ENCODE data around the gene SMIM12.

SMIM12 gene

DNA sequence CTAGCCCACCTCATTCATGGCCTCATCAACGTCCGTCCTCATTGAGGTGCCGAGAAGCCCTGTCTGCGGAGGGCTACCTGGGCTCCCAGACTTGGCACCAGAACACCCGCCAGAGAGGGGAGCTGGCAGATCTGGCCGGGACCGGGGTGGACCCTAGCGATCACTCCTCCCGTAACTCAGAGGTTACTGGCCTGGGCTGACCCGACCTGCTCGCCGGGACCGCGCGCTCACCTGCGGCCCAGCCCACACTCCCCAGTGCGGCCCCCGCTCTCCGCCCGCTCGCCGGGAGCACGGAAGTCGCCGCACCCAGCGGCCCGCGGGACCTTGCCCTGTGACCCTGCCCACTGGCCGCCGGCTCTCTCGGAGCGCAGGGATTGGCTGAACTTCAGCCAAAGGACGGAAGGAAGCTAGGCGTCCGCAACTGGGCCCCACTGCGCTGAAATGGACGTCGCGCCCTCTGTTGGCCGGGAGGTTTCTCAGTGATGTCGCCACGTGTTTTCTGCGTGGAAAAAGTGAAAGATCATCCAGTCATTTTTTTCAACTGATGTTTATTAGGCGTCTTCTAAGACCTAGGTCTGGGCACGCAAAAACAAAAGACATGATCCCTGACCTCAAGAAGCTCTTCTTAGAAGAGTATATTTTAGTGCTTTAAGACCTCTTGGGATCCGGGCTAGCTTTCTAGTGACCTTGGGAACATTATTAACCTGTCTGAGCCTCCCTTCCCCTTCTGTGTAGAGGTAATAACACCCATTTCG, at the start of gene SMIM12:
Gene SMIM12, minus strand, starts transcription at position 304 of the 755 bp plus-strand sequence. CDS start 3,772 bp downstream, outside the sequence.
- Histone ChIP-seq H3K27me3 (ENCODE audit: low read depth, low read length) (no peaks in the 10 kb centered on the region), H2AFZ (ENCODE audit: low read depth, low read length) (peak within 1 kb of the TSS; percentile 95), H3K4me2 (ENCODE audit: low read length) (peak within 1 kb of the TSS; percentile 99), H3K9ac (ENCODE audit: low read length) (peak within 1 kb of the TSS; percentile 80), H4K20me1 (ENCODE audit: insufficient read depth, low read length) (no peaks in the 10 kb centered on the region; the same call in 1 of the 2 replicates), H3K4me1 (ENCODE audit: low read length) (peaks cover 15% of the 10 kb centered on the region), H3K79me2 (ENCODE audit: low read length) (peaks cover 38% of the 10 kb centered on the region), H3K36me3 (replicated peaks; ENCODE audit: low read depth, low read length) (peaks cover 6% of the 10 kb centered on the region), H3K4me3 (ENCODE audit: low read length) (peak within 1 kb of the TSS; percentile 100), H3K9me3 (ENCODE audit: insufficient read depth, low read length) (no peaks in the 10 kb centered on the region), H3K27ac (ENCODE audit: low read length) (no peak within 1 kb of the TSS; the same call in 1 of the 2 replicates)
- TF ChIP-seq EZH2phosphoT487 (IDR thresholded peaks at IDR 0.05; ENCODE audit: low read depth) (no peak), CTCF (IDR thresholded peaks at IDR 0.05; ENCODE audit: low read depth, low read length) (peak; percentile 66)

GRCh38 chr1:34908369-34908768, 48.8 kb upstream of the SMIM12 start:
- Histone ChIP-seq H3K4me1 (ENCODE audit: low read length) (peaks cover 6% of the 10 kb centered on the region; the same call in 1 of the 2 replicates), H3K9me3 (ENCODE audit: insufficient read depth, low read length) (no peaks in the 10 kb centered on the region), H3K36me3 (replicated peaks; ENCODE audit: low read depth, low read length) (no peaks in the 10 kb centered on the region), H3K27me3 (ENCODE audit: low read depth, low read length) (no peaks in the 10 kb centered on the region), H3K9ac (ENCODE audit: low read length) (no peak overlapping the region), H4K20me1 (ENCODE audit: insufficient read depth, low read length) (no peaks in the 10 kb centered on the region), H2AFZ (ENCODE audit: low read depth, low read length) (no peak overlapping the region), H3K4me2 (ENCODE audit: low read length) (no peak overlapping the region), H3K79me2 (ENCODE audit: low read length) (no peaks in the 10 kb centered on the region), H3K4me3 (ENCODE audit: low read length) (no peak overlapping the region), H3K27ac (ENCODE audit: low read length) (no peak overlapping the region)
- TF ChIP-seq CTCF (IDR thresholded peaks at IDR 0.05; ENCODE audit: low read depth, low read length) (no peak), EZH2phosphoT487 (IDR thresholded peaks at IDR 0.05; ENCODE audit: low read depth) (no peak)

- H3K79me2 ChIP-seq (ENCODE audit: low read length) = no peaks in the 10 kb centered on the region
- H3K9ac ChIP-seq (ENCODE audit: low read length) = no peak overlapping the region
- H4K20me1 ChIP-seq (ENCODE audit: insufficient read depth, low read length) = no peaks in the 10 kb centered on the region
- no peaks in the 10 kb centered on the region for H3K36me3 ChIP-seq (replicated peaks; ENCODE audit: low read depth, low read length)
- TF ChIP-seq CTCF (IDR thresholded peaks at IDR 0.05; ENCODE audit: low read depth, low read length) = no peak
- no peak for TF ChIP-seq EZH2phosphoT487 (IDR thresholded peaks at IDR 0.05; ENCODE audit: low read depth)
- H3K4me3 ChIP-seq (ENCODE audit: low read length) = no peak overlapping the region
- H3K4me2 ChIP-seq (ENCODE audit: low read length) = no peak overlapping the region
- no peak overlapping the region for H2AFZ ChIP-seq (ENCODE audit: low read depth, low read length)
- no peaks in the 10 kb centered on the region for H3K9me3 ChIP-seq (ENCODE audit: insufficient read depth, low read length)
- H3K27ac ChIP-seq (ENCODE audit: low read length) = no peak overlapping the region
- H3K27me3 ChIP-seq (ENCODE audit: low read depth, low read length) = no peaks in the 10 kb centered on the region
- H3K4me1 ChIP-seq (ENCODE audit: low read length) = no peaks in the 10 kb centered on the region
These were observed 48.0 kb upstream of the SMIM12 start for GRCh38 chr1:34907487-34908090.

- Histone ChIP-seq H3K27ac (ENCODE audit: low read length) (no peak overlapping the region), H3K36me3 (replicated peaks; ENCODE audit: low read depth, low read length) (no peaks in the 10 kb centered on the region), H3K9me3 (ENCODE audit: insufficient read depth, low read length) (no peaks in the 10 kb centered on the region), H3K79me2 (ENCODE audit: low read length) (no peaks in the 10 kb centered on the region), H2AFZ (ENCODE audit: low read depth, low read length) (no peak overlapping the region), H3K27me3 (ENCODE audit: low read depth, low read length) (no peaks in the 10 kb centered on the region), H3K4me3 (ENCODE audit: low read length) (no peak overlapping the region), H3K9ac (ENCODE audit: low read length) (no peak overlapping the region), H3K4me1 (ENCODE audit: low read length) (no peaks in the 10 kb centered on the region), H4K20me1 (ENCODE audit: insufficient read depth, low read length) (no peaks in the 10 kb centered on the region), H3K4me2 (ENCODE audit: low read length) (no peak overlapping the region)
- TF ChIP-seq CTCF (IDR thresholded peaks at IDR 0.05; ENCODE audit: low read depth, low read length) = no peak
- TF ChIP-seq EZH2phosphoT487 (IDR thresholded peaks at IDR 0.05; ENCODE audit: low read depth) = no peak
These were observed 47.2 kb upstream of the SMIM12 start for GRCh38 chr1:34906756-34907155.

Data from OCI-LY3 (cell line).